AG04450 (cell line): Measurements from ENCODE around the gene MKI67. TPM values are rescaled to one million over a fixed set of nuclear protein-coding genes. Genes with fewer than 3 reads are reported as not detected.

Source experiments
- CTCF ChIA-PET: fragments of 300-600, 350-600 bp; formaldehyde crosslinking; extraction: SDS; loops from one replicate; lab custom pipeline; 2022; ENCODE audit warnings: antibody characterized with exemption, inconsistent platforms; lab: Charles Lee
- POLR2A ChIA-PET: fragments of 350-600 bp; formaldehyde crosslinking; extraction: SDS; loops from one replicate; lab custom pipeline; 2021; ENCODE audit warnings: antibody characterized with exemption, inconsistent platforms; lab: Yijun Ruan, JAX
- DNase-seq: peaks from one replicate; pipeline ENCODE4 v3.0.0-alpha.2; 2011; ENCODE audit warnings: low read depth, low spot score
- H3K27ac ChIP-seq: one replicate; pipeline ENCODE4 v1.5.1; 2012; ENCODE audit warnings: low read depth, low read length, control low read depth
- H3K27me3 ChIP-seq: one replicate; pipeline ENCODE4 v1.6.0; 2012; ENCODE audit warnings: low read length; ENCODE audit not compliant: control insufficient read depth, insufficient read depth
- H3K4me3 ChIP-seq: 2 replicates; pipeline ENCODE4 v1.5.1; 2011; ENCODE audit warnings: mild to moderate bottlenecking, low read depth, low read length, control low read depth
- H3K9me3 ChIP-seq: 2 replicates; pipeline ENCODE4 v1.5.1; 2012; ENCODE audit warnings: low read length; ENCODE audit not compliant: control insufficient read depth, insufficient read depth
- CTCF ChIP-seq: IDR thresholded peaks from 2 replicates; pipeline ENCODE4 v1.5.1; 2011; ENCODE audit warnings: low read depth, low read length, control low read depth, inconsistent platforms
- polyA plus RNA-seq: library from polyadenylated mRNA; depleted of rRNA; stranded (reverse); fragments of >200 nt; gene quantifications from 2 replicates; pipeline ENCODE4 v1.2.3, GENCODE V29; 2011

MKI67 gene
- polyA plus RNA-seq, 1 experiment = 10.3 TPM

- POLR2A ChIA-PET = no interaction called here
- no peak for TF ChIP-seq CTCF
- Histone ChIP-seq H3K27ac (no peak overlapping the region), H3K4me3 (no peak overlapping the region), H3K9me3 (no peaks in the 10 kb centered on the region), H3K27me3 (no peaks in the 10 kb centered on the region)
- DNase-seq = no peak
- CTCF ChIA-PET = interaction anchor here (1.7 kb wide), 1 partner anchor 13 kb away, joined by 5 read pairs; no protein-coding TSS in a partner anchor
Observed at GRCh38 chr10:128163701-128164100, 37.5 kb upstream of the MKI67 start.

- TF ChIP-seq CTCF = no peak
- CTCF ChIA-PET = interaction anchor here (1.0 kb wide), 1 partner anchor 10 kb away, joined by 3 read pairs; no protein-coding TSS in a partner anchor
- DNase-seq = no peak
- no peaks in the 10 kb centered on the region for H3K9me3 ChIP-seq
- H3K4me3 ChIP-seq = no peak overlapping the region
- POLR2A ChIA-PET = no interaction called here
- H3K27me3 ChIP-seq = peaks cover 2% of the 10 kb centered on the region
- H3K27ac ChIP-seq = no peak overlapping the region
Observed at GRCh38 chr10:128161031-128161430, 34.8 kb upstream of the MKI67 start.

- no peak for TF ChIP-seq CTCF
- Histone ChIP-seq H3K27ac (no peak overlapping the region), H3K4me3 (no peak overlapping the region), H3K9me3 (no peaks in the 10 kb centered on the region), H3K27me3 (peaks cover 2% of the 10 kb centered on the region)
- ChIA-PET POLR2A (no interaction called here), CTCF (interaction anchor here (1.0 to 1.3 kb wide), 2 partner anchors 9 to 11 kb away, joined by 3 to 4 read pairs; no protein-coding TSS in a partner anchor)
- no peak for DNase-seq
Observed at GRCh38 chr10:128160297-128160711, 34.1 kb upstream of the MKI67 start.

DNA sequence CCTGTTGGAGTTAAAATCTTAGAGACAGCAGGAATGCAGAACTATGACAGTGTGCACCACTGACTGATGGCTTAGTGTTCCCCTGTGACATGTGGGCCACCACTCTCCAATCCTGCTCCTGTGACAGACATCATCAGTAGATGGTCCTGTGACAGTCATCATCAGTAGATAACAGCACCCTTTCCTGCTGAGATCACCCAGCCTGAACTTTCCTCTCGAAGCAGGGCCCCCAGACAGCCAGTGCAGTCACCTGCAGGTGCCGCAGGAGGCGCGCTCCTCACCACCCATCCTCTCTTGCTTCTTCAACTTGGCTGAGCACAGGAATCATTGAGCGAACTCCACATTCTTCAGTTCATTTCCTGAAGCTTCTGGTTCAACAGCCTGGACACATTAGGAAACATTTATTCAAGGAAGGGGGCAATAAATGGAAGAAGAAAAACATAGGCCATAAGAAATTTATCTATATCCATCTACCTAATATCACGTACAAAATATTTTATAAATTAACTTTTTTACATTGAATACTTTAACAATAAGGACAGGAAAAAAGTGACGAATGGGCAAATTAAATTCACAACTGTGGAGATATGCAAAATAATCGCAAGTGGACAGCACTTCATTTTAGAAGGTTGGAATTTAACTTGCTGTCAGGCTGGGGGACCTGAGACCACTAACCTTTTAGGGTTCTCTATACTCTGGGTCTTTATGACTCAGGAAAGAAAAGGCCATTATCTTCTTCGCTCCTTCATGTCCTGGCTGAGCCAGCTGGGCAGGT, 32.0 kb upstream of the MKI67 start:
- Histone ChIP-seq H3K4me3 (no peak overlapping the region), H3K9me3 (no peaks in the 10 kb centered on the region), H3K27ac (no peak overlapping the region), H3K27me3 (peaks cover 3% of the 10 kb centered on the region)
- no peak for DNase-seq
- POLR2A ChIA-PET = interaction anchor here (0.7 kb wide), 1 partner anchor 154 kb away, joined by 4 read pairs; no protein-coding TSS in a partner anchor
- CTCF ChIA-PET = interaction anchor here (1.4 kb wide), 1 partner anchor 80 kb away, joined by 3 read pairs; no protein-coding TSS in a partner anchor
- TF ChIP-seq CTCF = no peak

DNA sequence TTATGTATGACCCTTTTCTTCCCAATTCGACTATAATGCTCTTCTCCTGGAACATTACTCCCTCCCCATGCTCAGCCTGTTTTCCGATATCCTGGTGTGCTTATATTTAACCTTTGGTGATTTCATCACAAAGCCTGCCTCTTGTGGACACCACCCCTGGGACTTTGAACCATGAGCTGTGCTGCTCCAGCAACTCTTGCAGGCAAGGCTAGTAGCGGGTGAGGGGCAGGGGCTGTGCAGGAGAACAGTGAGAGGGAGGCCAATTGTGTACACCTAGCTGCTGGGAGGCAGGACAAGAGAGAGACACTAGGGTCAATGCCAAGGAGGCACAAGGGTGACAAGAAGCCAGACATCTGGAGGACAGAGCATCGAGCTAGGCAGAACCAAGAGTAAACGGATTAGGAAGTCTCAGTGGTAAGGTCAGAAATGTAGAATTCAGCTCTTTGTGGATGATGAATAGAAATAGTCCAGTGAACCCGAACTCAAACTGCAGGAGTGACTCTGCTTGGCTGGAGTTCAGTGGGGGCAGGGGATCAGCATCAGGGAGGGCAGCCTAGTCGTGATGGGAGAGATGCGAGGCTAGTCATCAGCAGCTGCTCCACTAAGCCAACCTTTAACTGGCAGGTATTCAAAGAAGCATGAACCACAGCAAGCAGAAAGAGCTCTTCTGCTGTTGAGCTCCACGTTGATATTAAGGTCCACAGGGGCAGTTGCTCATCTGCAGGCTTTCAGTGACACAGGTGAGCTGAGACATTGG, 31.0 kb upstream of the MKI67 start:
- Histone ChIP-seq H3K27ac (no peak overlapping the region), H3K4me3 (no peak overlapping the region), H3K27me3 (peaks cover 8% of the 10 kb centered on the region), H3K9me3 (no peaks in the 10 kb centered on the region)
- no peak for DNase-seq
- ChIA-PET POLR2A (no interaction called here), CTCF (interaction anchor here (0.6 to 1.4 kb wide), 2 partner anchors 79 to 123 kb away, joined by 3 read pairs; no protein-coding TSS in a partner anchor)
- no peak for TF ChIP-seq CTCF
